KMS-11 (cell line): ENCODE results near the gene TUBGCP2.

ENCODE experiments used
- H2AFZ ChIP-seq: fragments of 200-600 bp; sonication (generic); 2 replicates; pipeline ENCODE4 v1.6.1; 2016; ENCODE audit warnings: antibody characterized with exemption, mixed run types, low read depth
- H3K27ac ChIP-seq: fragments of 200-600 bp; sonication (generic); 2 replicates; pipeline ENCODE4 v1.6.1; 2016; ENCODE audit warnings: mild to moderate bottlenecking, mixed run types
- H3K27me3 ChIP-seq: fragments of 200-600 bp; sonication (generic); 2 replicates; pipeline ENCODE4 v1.6.1; 2017; ENCODE audit warnings: mild to moderate bottlenecking, low read depth, mixed run types, moderate library complexity; ENCODE audit not compliant: insufficient read depth
- H3K36me3 ChIP-seq: fragments of 200-600 bp; sonication (generic); 2 replicates; pipeline ENCODE4 v1.6.1; 2017; ENCODE audit warnings: mild to moderate bottlenecking, mixed run types; ENCODE audit not compliant: insufficient read depth
- H3K4me1 ChIP-seq: fragments of 200-600 bp; sonication (generic); 2 replicates; pipeline ENCODE4 v1.6.1; 2016; ENCODE audit warnings: mild to moderate bottlenecking, low read depth, mixed run types; ENCODE audit not compliant: poor library complexity, severe bottlenecking
- H3K4me2 ChIP-seq: fragments of 200-600 bp; sonication (generic); 2 replicates; pipeline ENCODE4 v1.7.0; 2016; ENCODE audit warnings: mild to moderate bottlenecking, mixed run types
- H3K4me3 ChIP-seq: fragments of 200-600 bp; sonication (generic); IDR thresholded peaks from 2 replicates; pipeline ENCODE4 v1.6.1; 2017; ENCODE audit warnings: low read depth, low read length, mixed read lengths; ENCODE audit not compliant: insufficient read depth
- H3K79me2 ChIP-seq: fragments of 200-600 bp; sonication (generic); 2 replicates; pipeline ENCODE4 v1.6.1; 2016; ENCODE audit warnings: low read depth, mixed run types; ENCODE audit not compliant: insufficient read depth
- H3K9ac ChIP-seq: fragments of 200-600 bp; sonication (generic); 2 replicates; pipeline ENCODE4 v1.6.1; 2016; ENCODE audit warnings: mild to moderate bottlenecking, mixed run types
- H4K20me1 ChIP-seq: fragments of 200-600 bp; sonication (generic); 2 replicates; pipeline ENCODE4 v1.6.1; 2016; ENCODE audit warnings: mild to moderate bottlenecking, mixed run types; ENCODE audit not compliant: insufficient read depth
- CTCF ChIP-seq: fragments of 200-600 bp; sonication (generic); conservative IDR thresholded peaks from 2 replicates; pipeline ENCODE4 v1.6.1; 2017; ENCODE audit warnings: low read depth, mild to moderate bottlenecking, antibody characterized with exemption, low read length, moderate library complexity, mixed read lengths

The TUBGCP2 gene

GRCh38 chr10:133339708-133340380, 31.2 kb upstream of the TUBGCP2 start:
- TF ChIP-seq CTCF: no peak
- H3K79me2 ChIP-seq: no peaks in the 10 kb centered on the region
- H3K4me3 ChIP-seq: no peak overlapping the region
- no peak overlapping the region for H2AFZ ChIP-seq
- H3K27me3 ChIP-seq: peaks cover 20% of the 10 kb centered on the region; the same call in 1 of the 2 replicates
- H4K20me1 ChIP-seq: no peaks in the 10 kb centered on the region
- no peaks in the 10 kb centered on the region for H3K4me1 ChIP-seq
- no peak overlapping the region for H3K27ac ChIP-seq
- H3K4me2 ChIP-seq: no peak overlapping the region
- no peak overlapping the region for H3K9ac ChIP-seq
- H3K36me3 ChIP-seq: no peaks in the 10 kb centered on the region

- no peak for TF ChIP-seq CTCF
- no peaks in the 10 kb centered on the region for H4K20me1 ChIP-seq
- H3K9ac ChIP-seq: no peak overlapping the region
- H3K4me2 ChIP-seq: no peak overlapping the region
- no peaks in the 10 kb centered on the region for H3K79me2 ChIP-seq
- H3K4me3 ChIP-seq: no peak overlapping the region
- H3K4me1 ChIP-seq: no peaks in the 10 kb centered on the region
- H2AFZ ChIP-seq: no peak overlapping the region
- H3K27ac ChIP-seq: no peak overlapping the region
- H3K27me3 ChIP-seq: peaks cover 17% of the 10 kb centered on the region; the same call in 1 of the 2 replicates
- no peaks in the 10 kb centered on the region for H3K36me3 ChIP-seq
These were observed 29.7 kb upstream of the TUBGCP2 start for GRCh38 chr10:133338080-133339071.

GRCh38 chr10:133337370-133337725, 28.7 kb upstream of the TUBGCP2 start:
- H2AFZ ChIP-seq: no peak overlapping the region
- no peak overlapping the region for H3K4me2 ChIP-seq
- peaks cover 20% of the 10 kb centered on the region for H3K27me3 ChIP-seq
- H3K4me1 ChIP-seq: no peaks in the 10 kb centered on the region
- H3K9ac ChIP-seq: no peak overlapping the region
- no peaks in the 10 kb centered on the region for H3K79me2 ChIP-seq
- no peaks in the 10 kb centered on the region for H4K20me1 ChIP-seq
- H3K4me3 ChIP-seq: no peak overlapping the region
- H3K36me3 ChIP-seq: no peaks in the 10 kb centered on the region
- H3K27ac ChIP-seq: no peak overlapping the region
- TF ChIP-seq CTCF: no peak

GRCh38 chr10:133336577-133337369, 28.1 kb upstream of the TUBGCP2 start, which contains the start of gene CALY:
TSS of gene CALY (minus strand) at chr10:133336896. CDS start at chr10:133328989, 7,907 bp downstream.
- Histone ChIP-seq H3K79me2 (no peaks in the 10 kb centered on the region), H3K27me3 (peaks cover 19% of the 10 kb centered on the region), H3K27ac (no peak within 1 kb of the TSS), H2AFZ (no peak within 1 kb of the TSS), H3K9ac (no peak within 1 kb of the TSS), H3K4me1 (no peaks in the 10 kb centered on the region), H3K36me3 (no peaks in the 10 kb centered on the region), H3K4me2 (no peak within 1 kb of the TSS), H4K20me1 (no peaks in the 10 kb centered on the region), H3K4me3 (no peak within 1 kb of the TSS)
- no peak for TF ChIP-seq CTCF
